ENCODE data around the gene JAM2. TPM values are rescaled to one million over a fixed set of nuclear protein-coding genes. Genes with fewer than 3 reads are reported as not detected.

Gene JAM2
- polyA plus RNA-seq, 1 donor: 11.3 TPM

GRCh38 chr21:25735646-25736597, 96.9 kb downstream of the JAM2 start:
- peak; percentile 55 to 72 for DNase-seq
- Histone ChIP-seq H3K27ac (ENCODE audit: low read length) (peak overlapping the region; percentile 99), H3K27me3 (ENCODE audit: control insufficient read depth, insufficient read depth, low read length) (no peaks in the 10 kb centered on the region), H3K9me3 (ENCODE audit: control insufficient read depth, low read depth, low read length) (no peaks in the 10 kb centered on the region), H3K4me1 (ENCODE audit: control insufficient read depth, insufficient read depth, low read length) (no peaks in the 10 kb centered on the region), H3K4me3 (ENCODE audit: low read length) (peak overlapping the region; percentile 92), H3K36me3 (ENCODE audit: control insufficient read depth, insufficient read depth, low read length) (peaks cover 12% of the 10 kb centered on the region)
- 0% methylated on average over 6 of the region's 48 CpGs for WGBS (ENCODE audit: insufficient coverage, low lambda C conversion rate)

- Histone ChIP-seq H3K9me3 (ENCODE audit: control insufficient read depth, low read depth, low read length) (no peaks in the 10 kb centered on the region), H3K36me3 (ENCODE audit: control insufficient read depth, insufficient read depth, low read length) (peaks cover 5% of the 10 kb centered on the region), H3K4me3 (ENCODE audit: low read length) (no peak overlapping the region), H3K27ac (ENCODE audit: low read length) (no peak overlapping the region), H3K27me3 (ENCODE audit: control insufficient read depth, insufficient read depth, low read length) (no peaks in the 10 kb centered on the region), H3K4me1 (ENCODE audit: control insufficient read depth, insufficient read depth, low read length) (no peaks in the 10 kb centered on the region)
- WGBS (ENCODE audit: insufficient coverage, low lambda C conversion rate): 60% methylated on average over 1 of the region's 1 CpG
- no peak for DNase-seq
These were observed 98.4 kb downstream of the JAM2 start for GRCh38 chr21:25737421-25737820.

- Histone ChIP-seq H3K4me3 (ENCODE audit: low read length) (no peak overlapping the region), H3K9me3 (ENCODE audit: control insufficient read depth, low read depth, low read length) (no peaks in the 10 kb centered on the region), H3K27ac (ENCODE audit: low read length) (no peak overlapping the region), H3K4me1 (ENCODE audit: control insufficient read depth, insufficient read depth, low read length) (no peaks in the 10 kb centered on the region), H3K27me3 (ENCODE audit: control insufficient read depth, insufficient read depth, low read length) (no peaks in the 10 kb centered on the region), H3K36me3 (ENCODE audit: control insufficient read depth, insufficient read depth, low read length) (peaks cover 15% of the 10 kb centered on the region)
- WGBS (ENCODE audit: insufficient coverage, low lambda C conversion rate): no CpG with 5 or more reads among the region's 3 CpGs
- no peak for DNase-seq
These were observed 103.8 kb downstream of the JAM2 start for GRCh38 chr21:25742900-25743299.

DNA sequence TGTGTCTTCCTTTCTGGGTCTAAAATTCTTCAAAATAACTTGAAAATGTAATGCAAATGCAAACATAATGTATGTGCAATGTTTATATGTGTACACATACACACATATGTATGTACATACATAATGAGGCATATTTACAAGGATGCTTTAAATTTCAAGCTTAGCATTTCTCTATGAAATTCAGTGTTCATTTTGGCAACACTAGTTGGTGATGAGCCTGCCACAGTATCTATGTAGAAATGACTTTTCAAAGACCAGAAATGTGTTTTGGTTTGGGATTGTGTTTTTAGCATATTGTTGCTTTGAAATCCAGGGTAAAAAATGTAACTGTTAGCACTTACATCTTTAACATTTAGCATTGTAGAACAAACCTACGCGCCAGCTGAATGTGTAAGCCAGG, 105.8 kb downstream of the JAM2 start:
- no CpG with 5 or more reads among the region's 2 CpGs for WGBS (ENCODE audit: insufficient coverage, low lambda C conversion rate)
- Histone ChIP-seq H3K27me3 (ENCODE audit: control insufficient read depth, insufficient read depth, low read length) (no peaks in the 10 kb centered on the region), H3K4me3 (ENCODE audit: low read length) (no peak overlapping the region), H3K4me1 (ENCODE audit: control insufficient read depth, insufficient read depth, low read length) (no peaks in the 10 kb centered on the region), H3K9me3 (ENCODE audit: control insufficient read depth, low read depth, low read length) (no peaks in the 10 kb centered on the region), H3K36me3 (ENCODE audit: control insufficient read depth, insufficient read depth, low read length) (peaks cover 18% of the 10 kb centered on the region), H3K27ac (ENCODE audit: low read length) (no peak overlapping the region)
- no peak for DNase-seq

- DNase-seq: no peak
- no peaks in the 10 kb centered on the region for H3K4me1 ChIP-seq (ENCODE audit: control insufficient read depth, insufficient read depth, low read length)
- peaks cover 39% of the 10 kb centered on the region for H3K36me3 ChIP-seq (ENCODE audit: control insufficient read depth, insufficient read depth, low read length)
- no peaks in the 10 kb centered on the region for H3K27me3 ChIP-seq (ENCODE audit: control insufficient read depth, insufficient read depth, low read length)
- no CpG with 5 or more reads among the region's 6 CpGs for WGBS (ENCODE audit: insufficient coverage, low lambda C conversion rate)
- no peak overlapping the region for H3K4me3 ChIP-seq (ENCODE audit: low read length)
- H3K27ac ChIP-seq (ENCODE audit: low read length): no peak overlapping the region
- no peaks in the 10 kb centered on the region for H3K9me3 ChIP-seq (ENCODE audit: control insufficient read depth, low read depth, low read length)
These were observed 111.0 kb downstream of the JAM2 start for GRCh38 chr21:25750085-25750484.

DNA sequence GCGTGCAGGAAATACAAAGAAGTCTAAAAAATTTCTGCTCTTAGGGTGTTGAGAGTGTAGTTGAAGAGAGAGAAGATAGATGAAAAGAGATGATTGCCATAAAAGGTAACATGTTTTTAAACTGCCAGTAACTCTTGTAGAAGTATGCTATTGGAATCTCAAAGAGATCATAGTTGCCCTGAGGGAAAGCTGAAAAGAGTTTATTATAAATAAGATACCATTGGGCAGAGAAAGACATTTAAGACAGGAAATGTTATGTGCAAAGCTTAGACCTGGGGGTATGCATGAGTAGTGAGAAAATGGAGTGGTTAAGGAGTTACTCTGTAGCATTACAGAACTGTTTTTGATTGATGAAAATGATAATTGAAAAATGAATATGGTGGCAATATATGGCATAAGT, 113.4 kb downstream of the JAM2 start:
- Histone ChIP-seq H3K27ac (ENCODE audit: low read length) (no peak overlapping the region), H3K4me1 (ENCODE audit: control insufficient read depth, insufficient read depth, low read length) (no peaks in the 10 kb centered on the region), H3K4me3 (ENCODE audit: low read length) (no peak overlapping the region), H3K36me3 (ENCODE audit: control insufficient read depth, insufficient read depth, low read length) (peaks cover 41% of the 10 kb centered on the region), H3K9me3 (ENCODE audit: control insufficient read depth, low read depth, low read length) (no peaks in the 10 kb centered on the region), H3K27me3 (ENCODE audit: control insufficient read depth, insufficient read depth, low read length) (no peaks in the 10 kb centered on the region)
- 100% methylated on average over 1 of the region's 1 CpG for WGBS (ENCODE audit: insufficient coverage, low lambda C conversion rate)
- no peak for DNase-seq

GRCh38 chr21:25756190-25756932, 117.3 kb downstream of the JAM2 start:
- peaks cover 52% of the 10 kb centered on the region for H3K36me3 ChIP-seq (ENCODE audit: control insufficient read depth, insufficient read depth, low read length)

GRCh38 chr21:25757531-25757930, 118.5 kb downstream of the JAM2 start:
- peaks cover 46% of the 10 kb centered on the region for H3K36me3 ChIP-seq (ENCODE audit: control insufficient read depth, insufficient read depth, low read length)
- no peaks in the 10 kb centered on the region for H3K9me3 ChIP-seq (ENCODE audit: control insufficient read depth, low read depth, low read length)
- DNase-seq: no peak
- H3K27ac ChIP-seq (ENCODE audit: low read length): no peak overlapping the region
- H3K4me1 ChIP-seq (ENCODE audit: control insufficient read depth, insufficient read depth, low read length): no peaks in the 10 kb centered on the region
- no peaks in the 10 kb centered on the region for H3K27me3 ChIP-seq (ENCODE audit: control insufficient read depth, insufficient read depth, low read length)
- no peak overlapping the region for H3K4me3 ChIP-seq (ENCODE audit: low read length)

More at GRCh38 chr21:25756190-25756932, 117.3 kb downstream of the JAM2 start:
- DNase-seq: no peak
- 96% methylated on average over 3 of the region's 6 CpGs for WGBS (ENCODE audit: insufficient coverage, low lambda C conversion rate)
- no peak overlapping the region for H3K4me3 ChIP-seq (ENCODE audit: low read length)
- no peak overlapping the region for H3K27ac ChIP-seq (ENCODE audit: low read length)
- H3K4me1 ChIP-seq (ENCODE audit: control insufficient read depth, insufficient read depth, low read length): no peaks in the 10 kb centered on the region
- H3K27me3 ChIP-seq (ENCODE audit: control insufficient read depth, insufficient read depth, low read length): no peaks in the 10 kb centered on the region
- H3K9me3 ChIP-seq (ENCODE audit: control insufficient read depth, low read depth, low read length): no peaks in the 10 kb centered on the region

GRCh38 chr21:25759573-25759972, 120.5 kb downstream of the JAM2 start:
- no peak for DNase-seq
- Histone ChIP-seq H3K9me3 (ENCODE audit: control insufficient read depth, low read depth, low read length) (no peaks in the 10 kb centered on the region), H3K36me3 (ENCODE audit: control insufficient read depth, insufficient read depth, low read length) (peaks cover 43% of the 10 kb centered on the region), H3K27me3 (ENCODE audit: control insufficient read depth, insufficient read depth, low read length) (no peaks in the 10 kb centered on the region), H3K4me3 (ENCODE audit: low read length) (no peak overlapping the region), H3K27ac (ENCODE audit: low read length) (no peak overlapping the region), H3K4me1 (ENCODE audit: control insufficient read depth, insufficient read depth, low read length) (no peaks in the 10 kb centered on the region)
- WGBS (ENCODE audit: insufficient coverage, low lambda C conversion rate): no CpG with 5 or more reads among the region's 1 CpG

GRCh38 chr21:25760061-25760460, 121.0 kb downstream of the JAM2 start:
- Histone ChIP-seq H3K4me1 (ENCODE audit: control insufficient read depth, insufficient read depth, low read length) (no peaks in the 10 kb centered on the region), H3K4me3 (ENCODE audit: low read length) (no peak overlapping the region), H3K9me3 (ENCODE audit: control insufficient read depth, low read depth, low read length) (no peaks in the 10 kb centered on the region), H3K27me3 (ENCODE audit: control insufficient read depth, insufficient read depth, low read length) (no peaks in the 10 kb centered on the region), H3K36me3 (ENCODE audit: control insufficient read depth, insufficient read depth, low read length) (peaks cover 40% of the 10 kb centered on the region), H3K27ac (ENCODE audit: low read length) (no peak overlapping the region)
- DNase-seq: no peak
- no CpG with 5 or more reads among the region's 3 CpGs for WGBS (ENCODE audit: insufficient coverage, low lambda C conversion rate)

Measured in large intestine (tissue), 3 donors.